K562 (cell line): ENCODE results near the gene TRIO. TPM values are rescaled to one million over a fixed set of nuclear protein-coding genes. Genes with fewer than 3 reads are reported as not detected.

ENCODE experiments used
- ATAC-seq: fragments of 200-7000 bp; cut with Tn5 transposase; 3 replicates; pipeline ENCODE4 v1.9.1; 2020; ENCODE audit warnings: moderate library complexity
- BruUV-seq: library from RNA; stranded (reverse); fragments of 400-500 nt; replicated peaks from 2 replicates; lab custom pipeline; 2021; lab: Mats Ljungman, UMichigan
- CTCF ChIA-PET: fragments of 300-600 bp; formaldehyde crosslinking; extraction: SDS; loops from one replicate; lab custom pipeline; 2021; ENCODE audit warnings: low intra/inter-chr PET ratio; lab: Yijun Ruan, JAX
- POLR2A ChIA-PET: fragments of 300-600, 350-650 bp; sonication (Branson Sonifier 250); formaldehyde crosslinking; extraction: SDS; loops from one replicate; lab custom pipeline; 2021; ENCODE audit warnings: antibody characterized with exemption, inconsistent platforms; lab: Yijun Ruan, JAX
- DNase-seq, 4 experiments: peaks; one replicate each; pipeline versions ENCODE4 v3.0.0 to v3.0.0-alpha.2; 2011 to 2018; ENCODE audit warnings: low spot score in 3 of 4, mixed read lengths in 3 of 4; ENCODE audit errors: extremely low read depth in 1 of 4
- FAIRE-seq: peaks from 2 replicates; lab custom pipeline; 2011; peaks lifted over from hg19 to GRCh38; lab: Jason Lieb, UNC
- H2AFZ ChIP-seq: 2 replicates; pipeline ENCODE4 v1.6.0; 2011; ENCODE audit warnings: low read depth, low read length, control low read depth, inconsistent platforms
- H3K27ac ChIP-seq: fragments of 200-600 bp; 3 replicates; pipeline ENCODE4 v1.8.0; 2011; ENCODE audit warnings: low read depth, mild to moderate bottlenecking, control low read depth, inconsistent platforms, low read length, moderate library complexity, mixed read lengths; ENCODE audit errors: extremely low read depth
- H3K27me3 ChIP-seq, 2 experiments: fragments of 300-600 bp in 1 of 2; 2 replicates in 1 of 2; 3 replicates in 1 of 2; pipeline versions ENCODE4 v1.6.0 to v1.8.0; 2011; ENCODE audit warnings: inconsistent platforms in 2 of 2, low read length in 2 of 2, mild to moderate bottlenecking in 1 of 2, mixed read lengths in 1 of 2, moderate library complexity in 1 of 2; ENCODE audit not compliant: control insufficient read depth in 2 of 2, insufficient read depth in 2 of 2
- H3K36me3 ChIP-seq: fragments of 300-600 bp; 3 replicates; pipeline ENCODE4 v1.8.0; 2011; ENCODE audit warnings: mild to moderate bottlenecking, low read length, inconsistent platforms; ENCODE audit not compliant: control insufficient read depth, insufficient read depth
- H3K4me1 ChIP-seq, 2 experiments: fragments of 200-600 bp in 1 of 2; replicated peaks in 1 of 2; 2 replicates in 1 of 2; 3 replicates in 1 of 2; pipeline versions ENCODE4 v1.5.1 to v1.8.0; 2011; ENCODE audit warnings: inconsistent platforms in 2 of 2, low read length in 2 of 2, mild to moderate bottlenecking in 1 of 2, mixed read lengths in 1 of 2, moderate library complexity in 1 of 2; ENCODE audit not compliant: control insufficient read depth in 2 of 2, insufficient read depth in 2 of 2
- H3K4me2 ChIP-seq: 2 replicates; pipeline ENCODE4 v1.6.1; 2011; ENCODE audit warnings: low read length, control low read depth, inconsistent platforms, mixed read lengths; ENCODE audit not compliant: insufficient read depth
- H3K4me3 ChIP-seq: fragments of 200-600 bp; sonication (generic), shearing (Covaris generic); 2 replicates; pipeline ENCODE4 v1.5.1; 2016; ENCODE audit warnings: control low read depth, inconsistent platforms
- H3K79me2 ChIP-seq: fragments of 200-600 bp; 3 replicates; pipeline ENCODE4 v1.8.0; 2011; ENCODE audit warnings: low read length, inconsistent platforms; ENCODE audit not compliant: control insufficient read depth, insufficient read depth
- H3K9ac ChIP-seq, 2 experiments: 2 replicates each; pipeline versions ENCODE4 v1.6.0 to v1.6.1; 2011; ENCODE audit warnings: low read depth in 2 of 2, low read length in 2 of 2, control low read depth in 1 of 2, inconsistent platforms in 1 of 2, mild to moderate bottlenecking in 1 of 2, mixed read lengths in 1 of 2; ENCODE audit not compliant: insufficient read depth in 1 of 2
- H3K9me1 ChIP-seq: one replicate; pipeline ENCODE4 v1.6.0; 2011; ENCODE audit warnings: inconsistent platforms, mild to moderate bottlenecking, low read length, moderate library complexity; ENCODE audit not compliant: control insufficient read depth, insufficient read depth
- H3K9me3 ChIP-seq: replicated peaks from 2 replicates; pipeline ENCODE4 v1.5.1; 2011; ENCODE audit warnings: low read depth, low read length, inconsistent platforms; ENCODE audit not compliant: control insufficient read depth, insufficient read depth
- H4K20me1 ChIP-seq: replicated peaks from 2 replicates; pipeline ENCODE4 v1.6.1; 2011; ENCODE audit warnings: low read length, inconsistent platforms, mixed read lengths; ENCODE audit not compliant: control insufficient read depth, insufficient read depth
- KLF16 ChIP-seq: IDR thresholded peaks from 2 replicates; pipeline ENCODE4 v1.6.1; 2016; ENCODE audit warnings: antibody characterized with exemption
- XRCC5 ChIP-seq: fragments of 200-400 bp; formaldehyde crosslinking; IDR thresholded peaks from 2 replicates; pipeline ENCODE4 v1.6.1; 2017; ENCODE audit warnings: low read depth, mild to moderate bottlenecking, low read length
- WGBS: fragments of 100-300 bp; shearing (Covaris generic); methylation state at CpG from one replicate; pipeline ENCODE4 v1.1.6; 2016; ENCODE audit warnings: low coverage, mixed read lengths; ENCODE audit not compliant: insufficient coverage; ENCODE audit errors: missing lambda C conversion rate; 5-methylcytosine and 5-hydroxymethylcytosine counted together
- in situ Hi-C: fragments of 300-500 bp; cut with MboI; formaldehyde crosslinking; loops from 4 replicates; pipeline ENCODE4 v1.15.0; 2018; ENCODE audit warnings: inconsistent platforms, mixed read lengths
- intact Hi-C: fragments of 100-400 bp; cut with micrococcal nuclease; formaldehyde crosslinking; loops from 2 replicates; pipeline ENCODE4 v1.14.2; 2022
- polyA plus RNA-seq, 8 experiments: library from polyadenylated mRNA; depleted of rRNA in 4 of 8; stranded (reverse) in 5 of 8; unstranded in 3 of 8; fragments of >200 nt; fragmentation: Nextera tagmentation in 2 of 8; fragmentation: Illumina TruSeq in 1 of 8; extraction: Ambion mirVana in 2 of 8; extraction: Trizol in 1 of 8; gene quantifications; 2 replicates each; pipeline versions ENCODE4 v1.2.1 to v1.2.3, GENCODE V29; 2011 to 2014; ENCODE audit warnings: inconsistent platforms in 1 of 8, missing spikeins in 1 of 8
- total RNA-seq, 7 experiments: library from RNA; depleted of rRNA in 6 of 7; stranded (reverse); fragments of >200 nt in 6 of 7; fragmentation: Illumina TruSeq in 2 of 7; extraction: Trizol in 2 of 7; gene quantifications; 2 replicates each; pipeline versions ENCODE4 v1.2.1 to v1.2.3, GENCODE V29; 2011 to 2021; ENCODE audit warnings: low replicate concordance in 1 of 7
- TF ChIP-seq, protein P1 (sequence below): sonication (generic); formaldehyde crosslinking; IDR thresholded peaks from 2 replicates; pipeline ENCODE4 v1.8.0; 2023; ENCODE audit warnings: missing genetic modification reagents, mild to moderate bottlenecking, borderline replicate concordance

The TRIO gene
- total and polyA plus RNA-seq, 9 of the 15 experiments (the other 6 are each of a cell fraction or from before 2014, with no cell fraction given) = 0.24 to 5.0 (median 1.1) TPM

DNA sequence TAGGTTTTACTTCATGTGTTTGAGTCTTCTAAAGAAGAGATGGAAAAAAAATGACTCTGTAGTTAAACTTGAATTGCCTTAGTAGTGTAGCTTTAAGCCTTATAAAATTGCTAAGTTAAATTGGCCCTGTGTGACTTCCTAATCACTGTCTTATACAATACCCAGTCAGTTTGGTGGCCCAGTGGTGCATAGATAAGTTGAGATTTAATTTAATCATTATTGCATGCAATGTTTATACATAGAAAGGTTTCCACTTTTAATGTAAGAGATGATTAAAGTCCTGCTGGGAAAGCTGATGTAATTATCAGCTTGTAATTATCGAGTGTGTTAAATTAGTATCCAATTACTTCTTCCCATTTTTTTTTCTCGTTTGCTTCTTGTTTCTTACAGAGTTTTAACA is 187.1 kb downstream of the TRIO start:
- in situ Hi-C loops = no loop called here
- peaks cover 0 to 8% of the 10 kb centered on the region in 2 experiments; a peak in 3 of 5 replicates for H3K4me1 ChIP-seq
- H2AFZ ChIP-seq = no peak overlapping the region
- H3K27me3 ChIP-seq = peaks cover 14 to 25% of the 10 kb centered on the region in 2 experiments
- H3K79me2 ChIP-seq = no peaks in the 10 kb centered on the region
- WGBS = 0% methylated on average over 2 of the region's 2 CpGs
- no peak overlapping the region for H3K27ac ChIP-seq
- no peaks in the 10 kb centered on the region for H3K36me3 ChIP-seq
- H3K4me3 ChIP-seq = no peak overlapping the region
- no peak for FAIRE-seq
- POLR2A ChIA-PET = no interaction called here
- no peaks in the 10 kb centered on the region for H3K9me1 ChIP-seq
- H4K20me1 ChIP-seq = 0 out of 2 replicates have a peak, but pooled peaks cover 6% of the 10 kb centered on the region
- no peak overlapping the region for H3K9ac ChIP-seq
- DNase-seq = no peak
- CTCF ChIA-PET = no interaction called here
- TF ChIP-seq, protein P1, sequence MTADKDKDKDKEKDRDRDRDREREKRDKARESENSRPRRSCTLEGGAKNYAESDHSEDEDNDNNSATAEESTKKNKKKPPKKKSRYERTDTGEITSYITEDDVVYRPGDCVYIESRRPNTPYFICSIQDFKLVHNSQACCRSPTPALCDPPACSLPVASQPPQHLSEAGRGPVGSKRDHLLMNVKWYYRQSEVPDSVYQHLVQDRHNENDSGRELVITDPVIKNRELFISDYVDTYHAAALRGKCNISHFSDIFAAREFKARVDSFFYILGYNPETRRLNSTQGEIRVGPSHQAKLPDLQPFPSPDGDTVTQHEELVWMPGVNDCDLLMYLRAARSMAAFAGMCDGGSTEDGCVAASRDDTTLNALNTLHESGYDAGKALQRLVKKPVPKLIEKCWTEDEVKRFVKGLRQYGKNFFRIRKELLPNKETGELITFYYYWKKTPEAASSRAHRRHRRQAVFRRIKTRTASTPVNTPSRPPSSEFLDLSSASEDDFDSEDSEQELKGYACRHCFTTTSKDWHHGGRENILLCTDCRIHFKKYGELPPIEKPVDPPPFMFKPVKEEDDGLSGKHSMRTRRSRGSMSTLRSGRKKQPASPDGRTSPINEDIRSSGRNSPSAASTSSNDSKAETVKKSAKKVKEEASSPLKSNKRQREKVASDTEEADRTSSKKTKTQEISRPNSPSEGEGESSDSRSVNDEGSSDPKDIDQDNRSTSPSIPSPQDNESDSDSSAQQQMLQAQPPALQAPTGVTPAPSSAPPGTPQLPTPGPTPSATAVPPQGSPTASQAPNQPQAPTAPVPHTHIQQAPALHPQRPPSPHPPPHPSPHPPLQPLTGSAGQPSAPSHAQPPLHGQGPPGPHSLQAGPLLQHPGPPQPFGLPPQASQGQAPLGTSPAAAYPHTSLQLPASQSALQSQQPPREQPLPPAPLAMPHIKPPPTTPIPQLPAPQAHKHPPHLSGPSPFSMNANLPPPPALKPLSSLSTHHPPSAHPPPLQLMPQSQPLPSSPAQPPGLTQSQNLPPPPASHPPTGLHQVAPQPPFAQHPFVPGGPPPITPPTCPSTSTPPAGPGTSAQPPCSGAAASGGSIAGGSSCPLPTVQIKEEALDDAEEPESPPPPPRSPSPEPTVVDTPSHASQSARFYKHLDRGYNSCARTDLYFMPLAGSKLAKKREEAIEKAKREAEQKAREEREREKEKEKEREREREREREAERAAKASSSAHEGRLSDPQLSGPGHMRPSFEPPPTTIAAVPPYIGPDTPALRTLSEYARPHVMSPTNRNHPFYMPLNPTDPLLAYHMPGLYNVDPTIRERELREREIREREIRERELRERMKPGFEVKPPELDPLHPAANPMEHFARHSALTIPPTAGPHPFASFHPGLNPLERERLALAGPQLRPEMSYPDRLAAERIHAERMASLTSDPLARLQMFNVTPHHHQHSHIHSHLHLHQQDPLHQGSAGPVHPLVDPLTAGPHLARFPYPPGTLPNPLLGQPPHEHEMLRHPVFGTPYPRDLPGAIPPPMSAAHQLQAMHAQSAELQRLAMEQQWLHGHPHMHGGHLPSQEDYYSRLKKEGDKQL (CRISPR knock-in tag) = no peak
- TF ChIP-seq XRCC5 (no peak), KLF16 (no peak)
- TF ChIP-seq, all 486 proteins: peak for 0
- intact Hi-C loops = no loop called here
- BruUV-seq = no TSS peak
- no peak overlapping the region for H3K4me2 ChIP-seq
- no peak for ATAC-seq
- no peaks in the 10 kb centered on the region for H3K9me3 ChIP-seq
